GM06990 (cell line): ENCODE results near the gene CAPN13.

Experiments
- DNase-seq: peaks from one replicate; pipeline ENCODE4 v3.0.0-alpha.2; 2011; ENCODE audit not compliant: insufficient read length; ENCODE audit errors: extremely low read depth
- H3K27me3 ChIP-seq: replicated peaks from 2 replicates; pipeline ENCODE4 v1.6.0; 2011; ENCODE audit warnings: low read length; ENCODE audit not compliant: control insufficient read depth, insufficient read depth
- H3K36me3 ChIP-seq: 2 replicates; pipeline ENCODE4 v1.5.1; 2011; ENCODE audit warnings: low read length; ENCODE audit not compliant: control insufficient read depth, insufficient read depth
- H3K4me3 ChIP-seq: replicated peaks from 2 replicates; pipeline ENCODE4 v1.5.1; 2011; ENCODE audit warnings: low read depth, mild to moderate bottlenecking, control low read depth, low read length
- CTCF ChIP-seq: IDR thresholded peaks from 2 replicates; pipeline ENCODE4 v1.5.1; 2011; ENCODE audit warnings: low read length, control low read depth, mild to moderate bottlenecking, inconsistent platforms; ENCODE audit not compliant: insufficient read depth, poor library complexity, severe bottlenecking

Gene CAPN13

GRCh38 chr2:30708491-30709290, 98.6 kb downstream of the CAPN13 start:
- TF ChIP-seq CTCF: peak; percentile 56
- no peak for DNase-seq

GRCh38 chr2:30707304-30707903, 99.8 kb downstream of the CAPN13 start:
- H3K36me3 ChIP-seq: no peaks in the 10 kb centered on the region
- DNase-seq: no peak
- H3K4me3 ChIP-seq: no peak overlapping the region
- no peaks in the 10 kb centered on the region; the same call in 1 of the 2 replicates for H3K27me3 ChIP-seq
- TF ChIP-seq CTCF: no peak

More at GRCh38 chr2:30708491-30709290, 98.6 kb downstream of the CAPN13 start:
- Histone ChIP-seq H3K27me3 (no peaks in the 10 kb centered on the region; the same call in 1 of the 2 replicates), H3K36me3 (no peaks in the 10 kb centered on the region), H3K4me3 (no peak overlapping the region)

GRCh38 chr2:30706534-30707303, 100.5 kb downstream of the CAPN13 start:
- peak; percentile 76 for TF ChIP-seq CTCF
- no peaks in the 10 kb centered on the region; the same call in 1 of the 2 replicates for H3K27me3 ChIP-seq
- no peak overlapping the region for H3K4me3 ChIP-seq
- no peaks in the 10 kb centered on the region for H3K36me3 ChIP-seq
- DNase-seq: no peak

- H3K4me3 ChIP-seq: no peak overlapping the region
- no peak for TF ChIP-seq CTCF
- H3K36me3 ChIP-seq: no peaks in the 10 kb centered on the region
- no peak for DNase-seq
- H3K27me3 ChIP-seq: no peaks in the 10 kb centered on the region; the same call in 1 of the 2 replicates
Measured at GRCh38 chr2:30705711-30706533, 101.3 kb downstream of the CAPN13 start.

- no peak for TF ChIP-seq CTCF
- Histone ChIP-seq H3K36me3 (no peaks in the 10 kb centered on the region), H3K4me3 (no peak overlapping the region), H3K27me3 (no peaks in the 10 kb centered on the region; the same call in 1 of the 2 replicates)
- DNase-seq: no peak
Measured at GRCh38 chr2:30705056-30705455, 102.2 kb downstream of the CAPN13 start.
